Aorta (tissue), 5 donors: ENCODE measurements around the gene LRRC4C. TPM values are rescaled to one million over a fixed set of nuclear protein-coding genes. Genes with fewer than 3 reads are reported as not detected.

Experiments
- ATAC-seq: fragments of 200-7000 bp; cut with Tn5 transposase; one replicate; pipeline ENCODE4 v1.9.1; 2022; ENCODE audit warnings: moderate library complexity; ENCODE audit not compliant: low FRiP score
- DNase-seq, 2 donors: peaks; one replicate each; pipeline ENCODE4 v3.0.0-alpha.2; 2020
- H3K27ac ChIP-seq, 2 donors: one replicate each; pipeline ENCODE4 v1.5.1; 2013; ENCODE audit warnings: low read length in 2 of 2, mild to moderate bottlenecking in 2 of 2, moderate library complexity in 2 of 2, control low read depth in 1 of 2, inconsistent platforms in 1 of 2, low read depth in 1 of 2
- H3K27me3 ChIP-seq, 2 donors: one replicate each; pipeline ENCODE4 v1.6.1; 2013; ENCODE audit warnings: control low read depth in 1 of 2, low read length in 1 of 2, mild to moderate bottlenecking in 1 of 2, moderate library complexity in 1 of 2; ENCODE audit not compliant: insufficient read depth in 2 of 2, control insufficient read depth in 1 of 2
- H3K36me3 ChIP-seq, 2 donors: one replicate each; pipeline ENCODE4 v1.6.1; 2013; ENCODE audit warnings: control low read depth in 1 of 2, low read length in 1 of 2, mild to moderate bottlenecking in 1 of 2; ENCODE audit not compliant: insufficient read depth in 2 of 2, control insufficient read depth in 1 of 2
- H3K4me1 ChIP-seq, 2 donors: one replicate each; pipeline ENCODE4 v1.6.1; 2013; ENCODE audit warnings: low read length in 2 of 2, control low read depth in 1 of 2, mild to moderate bottlenecking in 1 of 2, moderate library complexity in 1 of 2; ENCODE audit not compliant: insufficient read depth in 2 of 2, control insufficient read depth in 1 of 2
- H3K4me3 ChIP-seq, 2 donors: one replicate each; pipeline ENCODE4 v1.5.1; 2013; ENCODE audit warnings: low read length in 2 of 2, control low read depth in 1 of 2, mild to moderate bottlenecking in 1 of 2
- H3K9me3 ChIP-seq: one replicate; pipeline ENCODE4 v1.6.1; 2013; ENCODE audit warnings: mild to moderate bottlenecking, low read length; ENCODE audit not compliant: control insufficient read depth
- WGBS, 2 donors: extraction: QIAGEN DNeasy Blood & Tissue Kit; methylation state at CpG; one replicate each; pipeline ENCODE4 v1.1.7; 2013; 5-methylcytosine and 5-hydroxymethylcytosine counted together
- intact Hi-C, 2 donors: fragments of 100-400 bp; cut with DNase I; formaldehyde crosslinking; loops; one replicate each; pipeline versions ENCODE4 v1.14.2 to v1.15.0; 2022
- polyA plus RNA-seq, 2 donors: library from polyadenylated mRNA; stranded (reverse); fragments of 200-250 nt; gene quantifications; one replicate each; pipeline ENCODE4 v1.2.3, GENCODE V29; 2013
- total RNA-seq, 2 donors: library from RNA; stranded (reverse); fragmentation: NEBNext Ultra II Directional; extraction: Animal tissue kit (Norgen Biotek cat#: 25700); gene quantifications; one replicate each; pipeline ENCODE4 v1.2.1, GENCODE V29; 2021
- donor health status: healthy with polysubstance abuse.
- donor health status: Bipolar disorder and iron deficiency.
- donor health status: DM: no; HTN: no; CAD: no.
- donor health status: DM: no; HTN: no; CAD: no.
- donor health status: DM: yes; HTN: yes; CAD: no.

The LRRC4C gene
- total and polyA plus RNA-seq, 4 donors, result 0.63 to 1.9 (median 0.97) TPM

- no peak for DNase-seq
- Histone ChIP-seq H3K4me1 (no peaks in the 10 kb centered on the region), H3K27me3 (no peaks in the 10 kb centered on the region), H3K9me3 (no peaks in the 10 kb centered on the region), H3K36me3 (no peaks in the 10 kb centered on the region), H3K27ac (no peak overlapping the region), H3K4me3 (no peak overlapping the region)
- ATAC-seq, result no peak
- intact Hi-C loops, result no loop called here
These were observed 1309.7 kb downstream of the LRRC4C start for GRCh38 chr11:40149721-40150120.

DNA sequence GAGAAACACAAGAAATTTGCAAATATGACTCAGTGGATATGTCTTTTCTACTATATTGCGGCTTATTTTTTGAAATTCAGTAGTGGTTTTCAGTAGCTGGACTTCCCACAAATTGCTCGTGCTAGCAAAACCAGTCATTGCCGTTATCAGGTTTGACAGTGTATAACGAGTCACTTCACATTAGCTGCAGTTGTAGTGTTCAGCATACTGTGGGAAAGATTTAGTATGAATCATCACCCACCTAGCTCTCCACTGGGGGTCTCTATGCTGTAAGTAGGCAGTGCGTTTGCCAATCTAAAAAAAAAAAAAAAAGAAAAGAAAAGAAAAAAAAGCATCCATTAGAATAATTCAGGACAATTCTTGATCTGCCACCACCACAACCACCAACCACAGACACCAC lies 1318.9 kb downstream of the LRRC4C start:
- no peak for DNase-seq
- H3K36me3 ChIP-seq, result no peaks in the 10 kb centered on the region

GRCh38 chr11:40139536-40139935 lies 1319.9 kb downstream of the LRRC4C start:
- ATAC-seq (no peak), DNase-seq (no peak)
- Histone ChIP-seq H3K9me3 (no peaks in the 10 kb centered on the region), H3K4me3 (no peak overlapping the region), H3K4me1 (no peaks in the 10 kb centered on the region), H3K36me3 (no peaks in the 10 kb centered on the region), H3K27ac (no peak overlapping the region), H3K27me3 (no peaks in the 10 kb centered on the region)
- intact Hi-C loops, result no loop called here
- 73 to 80% methylated on average over 2 of the region's 2 CpGs for WGBS, 2 donors

More for the DNA sequence above, 1318.9 kb downstream of the LRRC4C start:
- ATAC-seq, result no peak
- H3K27ac ChIP-seq, result no peak overlapping the region
- no peaks in the 10 kb centered on the region for H3K27me3 ChIP-seq
- intact Hi-C loops, result no loop called here
- no peak overlapping the region for H3K4me3 ChIP-seq
- WGBS, 2 donors, result 95 to 98% methylated on average over 5 of the region's 5 CpGs
- H3K9me3 ChIP-seq, result no peaks in the 10 kb centered on the region
- no peaks in the 10 kb centered on the region for H3K4me1 ChIP-seq

DNA sequence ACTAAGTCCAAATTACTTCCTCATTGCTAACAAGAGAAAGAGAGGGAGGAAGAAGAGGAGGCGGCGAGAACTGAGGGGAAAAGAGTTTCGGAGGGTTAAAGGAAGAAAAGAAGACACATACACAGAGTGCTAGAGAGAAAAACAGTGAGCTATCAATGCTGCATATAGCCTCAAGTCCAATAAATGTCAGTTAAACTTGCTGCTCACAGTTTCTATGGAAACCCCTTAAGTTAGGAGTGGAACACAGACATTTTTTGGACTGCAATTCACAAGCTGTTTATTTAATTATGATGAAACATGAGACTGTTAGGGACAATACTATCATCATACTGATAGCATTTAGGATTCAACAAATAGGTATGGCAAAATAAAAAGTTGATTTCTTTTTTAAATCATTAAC lies 1320.4 kb downstream of the LRRC4C start:
- no peaks in the 10 kb centered on the region for H3K36me3 ChIP-seq
- intact Hi-C loops, result no loop called here
- no peaks in the 10 kb centered on the region for H3K9me3 ChIP-seq
- no peak for ATAC-seq
- no peak for DNase-seq
- H3K4me3 ChIP-seq, result no peak overlapping the region
- WGBS, 2 donors, result 88 to 95% methylated on average over 3 of the region's 3 CpGs
- H3K27me3 ChIP-seq, result no peaks in the 10 kb centered on the region
- H3K4me1 ChIP-seq, result no peaks in the 10 kb centered on the region
- no peak overlapping the region for H3K27ac ChIP-seq

DNA sequence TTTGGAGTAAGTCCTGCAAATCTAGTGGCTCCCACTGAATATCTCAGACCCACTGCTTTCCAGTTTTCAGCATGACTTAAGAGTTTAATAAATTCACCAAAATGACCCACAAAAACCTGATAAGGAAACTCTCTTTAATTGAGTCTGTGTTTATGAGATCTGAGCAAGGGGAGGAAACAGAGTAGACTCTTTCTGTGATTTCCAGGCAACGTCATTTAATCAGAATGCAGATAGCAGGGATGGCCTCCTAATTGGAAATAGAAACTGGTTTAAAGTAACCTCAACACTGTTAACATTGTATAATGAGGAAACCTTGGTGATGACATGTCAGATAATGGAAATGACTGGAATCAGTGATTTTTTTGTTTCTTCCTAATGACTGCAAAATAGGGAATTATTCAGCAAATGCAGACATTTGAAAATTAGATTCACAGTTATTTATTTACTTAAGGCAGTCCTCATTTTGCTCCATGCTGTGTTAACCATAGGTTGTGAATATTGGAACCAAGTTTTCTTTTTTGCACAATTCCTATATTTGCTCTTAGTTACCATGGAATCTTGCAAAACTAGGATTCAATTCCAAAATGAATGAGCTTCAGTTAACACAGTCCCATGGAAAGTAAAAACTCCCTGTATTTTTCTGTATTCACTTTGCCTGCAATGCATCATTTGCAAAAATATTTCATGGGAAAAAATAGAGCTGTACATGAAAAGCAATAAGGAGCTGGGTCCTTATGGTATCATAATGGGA lies 1324.5 kb downstream of the LRRC4C start:
- no peaks in the 10 kb centered on the region for H3K9me3 ChIP-seq
- no peaks in the 10 kb centered on the region for H3K27me3 ChIP-seq
- intact Hi-C loops, result no loop called here
- DNase-seq (no peak), ATAC-seq (no peak)
- WGBS, 2 donors, result 65 to 67% methylated on average over 1 of the region's 1 CpG
- no peaks in the 10 kb centered on the region for H3K4me1 ChIP-seq
- no peak overlapping the region for H3K27ac ChIP-seq
- H3K4me3 ChIP-seq, result no peak overlapping the region
- no peaks in the 10 kb centered on the region for H3K36me3 ChIP-seq

GRCh38 chr11:40133498-40133897 lies 1326.0 kb downstream of the LRRC4C start:
- no peak for ATAC-seq
- 93 to 97% methylated on average over 3 of the region's 3 CpGs for WGBS, 2 donors
- DNase-seq, result no peak
- Histone ChIP-seq H3K9me3 (no peaks in the 10 kb centered on the region), H3K36me3 (no peaks in the 10 kb centered on the region), H3K4me1 (no peaks in the 10 kb centered on the region), H3K27ac (no peak overlapping the region), H3K4me3 (no peak overlapping the region), H3K27me3 (no peaks in the 10 kb centered on the region)
- intact Hi-C loops, result no loop called here

DNA sequence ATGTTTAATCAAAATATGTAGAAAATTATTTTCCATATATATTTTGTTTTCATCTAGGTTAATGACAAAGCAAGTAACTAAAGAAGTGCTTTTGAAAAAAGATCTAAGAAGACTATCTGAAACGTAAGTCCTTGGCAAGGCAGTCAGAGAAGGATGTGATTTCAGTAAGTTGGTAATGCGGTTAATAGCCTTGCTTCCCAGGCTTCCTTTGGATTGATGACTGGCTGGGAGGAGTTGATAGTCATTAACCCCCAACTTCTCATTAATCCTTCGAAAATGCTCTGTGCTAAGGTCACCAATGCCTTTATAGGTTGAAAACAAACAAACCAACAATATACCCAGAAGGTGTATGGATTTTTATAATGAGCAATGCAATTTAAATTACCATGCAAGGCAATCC lies 1326.5 kb downstream of the LRRC4C start:
- no peak for DNase-seq
- intact Hi-C loops, result no loop called here
- no peaks in the 10 kb centered on the region for H3K9me3 ChIP-seq

GRCh38 chr11:40130427-40130826 lies 1329.0 kb downstream of the LRRC4C start:
- H3K4me3 ChIP-seq, result no peak overlapping the region
- intact Hi-C loops, result no loop called here
- H3K9me3 ChIP-seq, result no peaks in the 10 kb centered on the region
- no peaks in the 10 kb centered on the region for H3K4me1 ChIP-seq
- H3K27ac ChIP-seq, result no peak overlapping the region
- ATAC-seq (no peak), DNase-seq (no peak)
- no peaks in the 10 kb centered on the region for H3K36me3 ChIP-seq
- H3K27me3 ChIP-seq, result no peaks in the 10 kb centered on the region
- 87 to 89% methylated on average over 1 of the region's 1 CpG for WGBS, 2 donors

More for the DNA sequence above, 1326.5 kb downstream of the LRRC4C start:
- WGBS, 2 donors, result 85 to 93% methylated on average over 3 of the region's 3 CpGs
- Histone ChIP-seq H3K27me3 (no peaks in the 10 kb centered on the region), H3K36me3 (no peaks in the 10 kb centered on the region), H3K4me1 (no peaks in the 10 kb centered on the region), H3K27ac (no peak overlapping the region), H3K4me3 (no peak overlapping the region)
- ATAC-seq, result no peak

- DNase-seq, result no peak
- no peaks in the 10 kb centered on the region for H3K9me3 ChIP-seq
- ATAC-seq, result no peak
- no peak overlapping the region for H3K4me3 ChIP-seq
- no peak overlapping the region for H3K27ac ChIP-seq
- no peaks in the 10 kb centered on the region for H3K4me1 ChIP-seq
- no peaks in the 10 kb centered on the region for H3K36me3 ChIP-seq
- intact Hi-C loops, result no loop called here
- WGBS, 2 donors, result 3% methylated on average over 1 of the region's 1 CpG
- no peaks in the 10 kb centered on the region for H3K27me3 ChIP-seq
These were observed 1330.2 kb downstream of the LRRC4C start for GRCh38 chr11:40129266-40129665.
